Activated CD4-positive, alpha-beta T cell treated with anti-CD3 and anti-CD28 coated beads, Interleukin-2, amount 50 U/mL, for 16 hours (primary cell): Measurements from ENCODE around the gene APOH.
"Not testable (repeated sequence)": the region's sequence is repeated elsewhere in the genome, so short reads cannot be mapped to it uniquely, and the experiment has no call there.

ENCODE experiments used
- DNase-seq: peaks from one replicate; pipeline ENCODE4 v3.0.0-alpha.2; 2020

Gene APOH

DNA sequence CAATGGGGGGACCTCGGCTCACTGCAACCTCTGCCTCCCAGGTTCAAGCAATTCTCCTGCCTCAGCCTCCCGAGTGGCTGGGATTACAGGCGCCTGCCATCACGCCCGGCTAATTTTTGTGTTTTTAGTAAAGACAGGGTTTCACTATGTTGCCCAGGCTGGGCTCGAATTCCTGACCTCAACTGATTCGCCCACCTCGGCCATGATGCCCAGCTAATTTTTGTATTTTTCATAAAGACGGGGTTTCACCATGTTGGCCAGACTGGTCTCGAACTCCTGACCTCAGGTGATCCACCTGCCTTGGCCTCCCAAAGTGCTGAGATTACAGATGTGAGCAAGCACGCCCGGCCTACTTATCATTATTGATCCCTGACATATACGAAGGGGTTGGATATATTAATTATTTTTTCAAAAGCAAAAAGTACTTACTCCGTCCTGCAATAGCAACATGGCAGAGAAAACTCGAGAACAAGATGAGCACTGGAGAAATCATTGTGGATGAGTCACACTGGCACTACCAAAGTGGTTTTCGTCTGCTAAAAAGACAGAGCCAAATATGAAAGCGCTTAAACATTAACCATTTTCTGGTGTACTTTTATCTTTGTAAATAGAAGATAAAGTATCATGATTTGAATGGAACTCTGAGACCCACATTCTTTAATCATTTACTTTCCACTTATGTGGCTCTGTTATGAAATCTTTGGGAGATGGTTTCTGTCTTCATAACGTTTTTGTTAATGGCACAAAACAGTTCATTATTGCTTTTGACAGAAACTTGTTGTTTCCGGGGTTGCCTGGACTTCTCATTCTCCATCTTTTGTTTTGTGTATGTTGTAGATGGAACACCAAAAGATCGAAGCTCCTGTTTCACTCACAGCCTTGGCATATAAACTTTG is at the start of gene APOH:
TSS of gene APOH (minus strand) at position 529 of the 896 bp plus-strand sequence. CDS start at position 493, 36 bp downstream.
- DNase-seq: no peak

GRCh38 chr17:66277191-66277590 is 48.0 kb upstream of the APOH start:
- no peak for DNase-seq

DNA sequence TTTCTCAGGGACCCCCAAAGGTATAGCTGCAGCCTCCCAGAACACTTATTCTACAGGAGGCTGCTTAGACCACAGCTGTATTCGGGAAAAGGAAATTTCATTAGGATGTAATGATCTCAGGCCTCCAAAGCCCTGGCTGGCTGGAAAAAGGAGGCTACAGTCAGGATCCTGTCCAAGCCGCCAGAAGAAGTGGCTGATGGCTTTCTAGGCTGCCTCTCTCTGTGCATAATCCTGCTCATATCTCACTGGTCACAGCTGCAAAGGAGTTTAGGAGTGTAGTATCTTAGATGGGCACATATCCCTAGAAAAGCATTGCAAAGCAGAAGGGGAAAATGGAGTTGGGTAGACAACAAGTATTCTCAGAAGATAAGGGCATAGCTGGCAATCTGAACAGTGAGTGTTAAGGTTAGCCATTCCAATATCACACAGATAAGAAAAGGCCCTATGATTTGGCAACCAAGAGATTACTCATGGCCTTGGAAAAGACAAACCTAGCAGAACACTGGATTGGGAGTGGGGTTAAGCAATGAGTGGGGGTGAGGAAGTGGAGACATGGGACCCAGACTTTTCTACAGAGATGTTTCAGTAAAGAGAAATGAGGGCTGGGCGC is 47.2 kb upstream of the APOH start:
- DNase-seq: no peak

- DNase-seq: no peak
These were observed 46.4 kb upstream of the APOH start for GRCh38 chr17:66275651-66276050.

DNA sequence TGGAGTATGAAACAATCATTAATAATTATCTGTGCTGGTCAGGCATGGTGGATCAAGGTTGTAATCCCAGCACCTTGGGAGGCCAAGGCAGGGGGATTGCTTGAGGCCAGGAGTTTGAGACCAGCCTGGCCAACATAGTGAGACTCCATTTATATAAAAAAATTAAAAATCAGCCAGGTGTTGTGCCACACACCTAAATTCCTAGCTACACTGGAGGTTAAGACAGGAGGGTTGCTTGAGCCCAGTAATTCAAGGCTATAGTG is 44.3 kb upstream of the APOH start:
- no peak for DNase-seq

DNA sequence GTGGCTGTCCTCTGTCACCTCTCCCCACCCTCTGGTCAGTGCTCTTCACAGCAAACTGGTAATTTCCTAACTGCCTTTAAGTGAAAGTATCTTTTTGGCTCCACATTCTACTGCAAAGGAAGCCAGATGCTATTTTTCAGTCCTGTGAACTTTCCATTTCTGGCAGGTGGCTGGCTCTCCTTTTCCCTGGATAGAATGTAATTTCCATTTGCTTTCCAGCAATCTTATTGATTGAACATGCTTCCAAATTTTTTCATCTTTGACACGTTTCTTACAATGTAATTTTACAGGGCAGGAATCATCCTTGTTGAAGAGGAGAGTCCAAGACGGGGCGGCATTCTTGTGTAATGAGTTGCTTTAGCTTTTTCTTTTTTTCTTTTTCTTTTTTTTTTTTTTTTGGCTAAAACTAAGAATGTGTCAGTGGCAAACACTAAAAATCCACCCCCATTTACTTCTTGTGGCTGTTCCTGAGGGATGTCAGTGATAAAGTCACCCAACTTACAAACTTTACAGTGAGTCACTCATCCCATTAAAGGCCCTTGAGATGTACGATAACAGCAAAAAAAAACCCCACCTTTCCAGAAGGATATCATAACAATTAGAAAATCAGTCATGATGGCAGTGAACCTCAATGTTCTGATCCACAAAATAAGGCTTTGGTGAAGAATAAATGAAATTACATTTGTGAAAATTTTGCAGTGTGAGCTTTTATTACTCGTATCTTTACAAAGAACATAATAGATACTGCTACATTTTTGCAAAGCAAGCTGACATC is 43.8 kb upstream of the APOH start:
- DNase-seq: no peak

GRCh38 chr17:66271512-66271911 is 42.3 kb upstream of the APOH start:
- no peak for DNase-seq

GRCh38 chr17:66270106-66270505 is 40.9 kb upstream of the APOH start:
- no peak for DNase-seq

GRCh38 chr17:66268247-66268927 is 39.2 kb upstream of the APOH start:
- DNase-seq: no peak

DNA sequence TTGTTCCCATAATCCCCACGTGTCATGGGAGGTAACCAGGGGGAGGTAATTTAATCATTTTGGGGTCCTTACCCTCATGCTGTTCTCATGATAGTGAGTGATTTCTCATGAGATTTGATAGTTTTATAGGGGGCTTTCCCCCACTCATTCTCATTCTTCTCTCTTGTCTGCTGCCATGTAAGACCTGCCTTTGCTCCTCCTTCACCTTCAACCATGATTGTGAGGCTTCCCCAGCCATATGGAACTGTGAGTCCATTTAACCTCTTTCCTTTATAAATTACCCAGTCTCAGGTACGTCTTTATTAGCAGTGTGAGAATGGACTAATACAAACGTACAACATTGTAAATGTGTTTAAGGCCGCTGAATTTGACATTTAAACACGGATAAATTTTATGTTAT is 35.5 kb upstream of the APOH start:
- no peak for DNase-seq

DNA sequence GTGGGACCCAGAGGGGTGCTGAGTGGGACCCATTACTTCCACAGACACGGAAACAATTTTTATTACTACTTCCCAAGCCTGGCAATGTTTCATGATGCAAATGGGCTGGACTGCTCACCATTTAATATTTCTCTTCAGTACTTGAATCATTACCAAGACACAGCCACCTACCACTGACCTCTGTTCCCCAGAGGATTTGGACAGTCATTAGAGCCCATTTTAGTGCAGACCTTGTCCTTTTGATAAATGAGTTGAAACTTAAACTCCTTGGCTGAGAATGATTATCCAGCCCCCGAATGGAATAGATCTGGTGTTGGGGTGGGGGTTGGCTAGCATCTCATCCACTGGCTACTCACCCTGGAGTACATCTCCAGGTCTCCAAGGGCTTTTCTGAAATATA is 33.6 kb upstream of the APOH start:
- no peak for DNase-seq

DNA sequence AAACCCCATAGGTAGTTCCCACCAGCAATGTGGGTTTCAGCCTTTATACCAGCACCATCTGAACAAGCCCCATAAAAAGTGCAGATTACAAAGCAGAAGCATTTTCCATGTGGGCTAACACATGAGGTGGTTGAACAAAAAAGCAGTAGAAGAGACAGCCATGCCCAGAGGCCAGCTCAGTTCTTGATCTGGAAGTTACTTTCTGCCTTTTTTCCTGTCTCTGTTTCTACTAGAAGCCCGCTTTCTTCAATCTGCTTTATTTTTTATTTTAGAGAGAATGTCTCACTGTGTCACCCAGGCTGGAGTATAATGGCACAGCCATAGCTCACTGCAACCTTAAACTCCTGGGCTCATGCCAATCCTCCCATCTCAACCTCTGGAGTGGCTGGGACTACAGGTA is 31.5 kb upstream of the APOH start:
- no peak for DNase-seq

DNA sequence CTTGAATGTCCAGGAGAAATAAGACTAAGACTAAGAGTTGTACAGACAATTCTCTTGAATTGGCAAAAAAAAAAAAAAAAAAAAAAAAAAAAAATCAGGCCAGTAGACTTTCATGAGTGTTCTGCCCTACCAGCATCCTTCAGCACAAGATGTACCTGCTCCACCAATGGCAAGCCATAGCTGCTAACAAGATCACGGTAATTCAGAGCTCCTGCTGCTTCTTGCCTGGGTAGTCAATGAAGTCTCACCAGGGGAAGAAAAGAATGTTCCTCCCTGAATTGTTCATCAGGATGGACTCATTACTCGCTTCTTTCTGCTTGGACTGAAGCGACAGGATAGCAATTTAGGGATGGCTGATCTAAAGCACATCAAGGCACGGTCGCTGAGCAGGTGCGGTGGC is 31.1 kb upstream of the APOH start:
- DNase-seq: no peak

DNA sequence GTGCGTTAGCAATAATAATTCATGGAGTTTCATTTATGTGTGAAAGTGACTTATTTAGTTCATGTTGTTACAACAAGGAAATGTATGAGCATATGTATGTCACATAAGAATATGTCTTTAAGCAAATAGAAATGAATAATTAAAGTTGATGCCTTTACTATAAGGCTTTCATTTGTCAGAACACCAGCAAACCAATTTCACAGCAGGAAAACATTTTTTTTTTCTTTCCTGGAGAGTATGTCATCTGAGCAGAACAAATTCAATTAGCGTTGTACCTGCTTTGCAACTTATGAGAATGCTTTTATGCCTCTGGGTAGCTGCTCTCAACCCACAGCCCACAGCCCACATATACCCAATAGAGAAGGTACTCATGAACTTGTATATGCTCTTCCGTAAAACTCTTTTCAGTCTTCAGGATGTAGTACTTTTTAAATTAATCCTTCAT is 26.3 kb upstream of the APOH start:
- DNase-seq: peak; percentile 27

GRCh38 chr17:66255112-66255511 is 25.9 kb upstream of the APOH start:
- DNase-seq: peak; percentile 77

DNA sequence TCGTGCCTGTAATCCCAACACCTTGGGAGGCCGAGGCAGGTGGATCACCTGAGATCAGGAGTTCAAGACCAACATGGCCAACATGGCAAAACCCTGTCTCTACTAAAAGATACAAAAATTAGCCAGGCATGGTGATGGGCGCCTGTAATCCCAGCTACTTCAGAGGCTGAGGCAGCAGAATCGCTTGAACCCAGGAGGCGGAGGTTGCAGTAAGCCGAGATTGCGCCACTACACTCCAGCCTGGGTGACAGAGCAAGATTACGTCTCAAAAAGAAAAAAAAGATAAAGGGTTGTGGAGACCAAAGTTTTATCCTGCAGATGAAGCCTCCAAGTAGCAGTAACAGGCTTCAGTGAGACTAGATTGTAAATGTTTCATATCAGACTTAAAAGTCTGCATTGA is 24.2 kb upstream of the APOH start:
- DNase-seq: not testable (repeated sequence)

GRCh38 chr17:66250686-66251085 is 21.5 kb upstream of the APOH start:
- no peak for DNase-seq

DNA sequence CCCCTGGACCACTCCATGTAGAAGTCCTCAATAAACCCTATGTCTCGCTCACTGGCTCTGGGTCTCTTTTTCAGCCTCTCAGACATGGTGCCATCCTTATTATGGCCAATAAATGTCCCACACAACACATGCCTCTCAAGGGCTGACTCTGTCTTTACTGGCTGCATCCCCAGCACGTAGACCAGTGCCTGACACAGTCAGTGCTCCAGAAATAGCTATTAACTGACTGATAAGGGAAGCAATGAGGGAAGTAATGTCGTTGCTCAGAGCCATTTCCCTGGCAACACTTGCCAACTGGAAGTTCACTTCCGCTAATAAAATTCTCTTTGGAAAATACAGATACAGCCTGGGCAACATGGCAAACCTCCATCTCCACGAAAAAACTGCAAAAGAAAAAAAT is 19.1 kb upstream of the APOH start:
- DNase-seq: no peak

- DNase-seq: no peak
These were observed 12.6 kb upstream of the APOH start for GRCh38 chr17:66241839-66242238.

DNA sequence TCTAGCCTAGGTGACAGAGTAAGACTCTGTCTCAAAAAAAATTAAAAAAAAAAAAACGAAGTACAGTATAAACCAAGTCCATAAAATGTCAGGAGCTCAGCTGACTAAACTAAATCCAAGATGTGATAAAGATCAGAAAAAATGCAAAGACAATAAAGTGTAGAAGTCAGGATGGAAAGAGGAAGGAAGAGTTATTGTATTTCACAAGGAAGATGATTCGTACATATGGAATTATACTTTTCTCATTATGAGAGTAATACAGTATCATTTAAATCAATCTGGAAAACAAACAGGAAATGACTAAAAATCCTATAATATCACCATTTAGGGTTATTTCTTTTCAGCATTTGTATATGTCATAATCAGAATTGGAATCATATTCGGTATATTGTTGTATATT is 11.4 kb upstream of the APOH start:
- DNase-seq: no peak

- no peak for DNase-seq
These were observed 10.8 kb upstream of the APOH start for GRCh38 chr17:66240013-66240412.

- no peak for DNase-seq
These were observed 6.3 kb upstream of the APOH start for GRCh38 chr17:66235377-66235994.

DNA sequence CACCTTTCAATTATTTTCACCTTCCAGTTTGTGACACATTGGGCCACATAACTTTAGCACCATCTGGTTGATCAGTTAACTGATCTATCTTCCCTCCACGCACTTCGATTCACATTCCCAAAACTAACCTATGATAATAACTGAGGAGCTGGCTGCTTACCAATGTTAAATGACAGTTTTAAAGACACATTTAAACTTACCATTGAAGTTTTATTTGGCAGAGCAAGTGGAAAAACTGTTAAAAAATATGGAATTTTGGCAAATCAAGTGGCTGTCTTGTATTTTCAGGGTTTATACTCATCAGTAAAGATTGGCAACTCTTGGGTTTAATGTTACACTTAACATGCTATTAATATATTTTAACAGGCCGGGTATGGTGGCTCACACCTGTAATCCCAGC is 5.4 kb upstream of the APOH start:
- no peak for DNase-seq
